ENCODE data around the gene SYT2. TPM values are rescaled to one million over a fixed set of nuclear protein-coding genes. Genes with fewer than 3 reads are reported as not detected.
"Not testable (repeated sequence)": the region's sequence is repeated elsewhere in the genome, so short reads cannot be mapped to it uniquely, and the experiment has no call there.

SYT2 gene
- total RNA-seq, 1 experiment from 2014 or later = not detected

DNA sequence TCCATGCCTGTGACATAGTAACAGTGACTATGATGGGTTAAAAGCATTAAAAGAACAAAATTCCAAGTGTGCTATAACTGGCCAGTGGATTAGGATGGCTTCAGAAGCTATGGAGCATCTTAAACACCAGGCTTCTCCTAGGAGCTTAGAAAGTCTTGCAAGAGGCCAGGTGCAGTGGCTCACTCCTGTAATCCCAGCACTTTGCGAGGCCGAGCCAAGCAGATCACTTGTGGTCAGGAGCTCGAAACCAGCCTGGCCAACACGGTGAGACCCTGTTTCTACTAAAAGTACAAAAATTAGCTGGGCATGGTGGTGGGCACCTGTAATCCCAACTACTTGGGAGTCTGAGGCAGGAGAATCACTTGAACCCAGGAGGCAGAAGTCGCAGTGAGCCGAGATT lies 12.8 kb upstream of the SYT2 start:
- H3K27ac ChIP-seq (ENCODE audit: low read depth, low read length); POLR2A ChIA-PET; intact Hi-C loops (cut with micrococcal nuclease); H3K9me2 ChIP-seq (ENCODE audit: insufficient read depth); CTCF ChIA-PET; RAD21 ChIA-PET (ENCODE audit: low non-redundant PET in 1 of 2, low total read pairs in 2 of 2, uncharacterized antibody in 2 of 2, unreplicated experiment in 2 of 2); H3K4me1 ChIP-seq (ENCODE audit: control insufficient read depth in 1 of 2, insufficient read depth in 2 of 2, low read length in 2 of 2); H2AFZ ChIP-seq (ENCODE audit: low read depth, low read length, poor library complexity, severe bottlenecking); H3K9ac ChIP-seq (ENCODE audit: low read length); H3K79me2 ChIP-seq (ENCODE audit: insufficient read depth, low read length); BruUV-seq (replicated peaks); ATAC-seq; H3K4me3 ChIP-seq (replicated peaks in 1 of 2; ENCODE audit: low read depth in 1 of 2, low read length in 2 of 2); H3K36me3 ChIP-seq (ENCODE audit: control insufficient read depth in 1 of 2, insufficient read depth in 2 of 2, low read length in 2 of 2); H3K4me2 ChIP-seq (ENCODE audit: low read length); DNase-seq (ENCODE audit: low read depth, low spot score); H3K9me3 ChIP-seq (ENCODE audit: control insufficient read depth in 1 of 2, insufficient read depth in 1 of 2, low read depth in 1 of 2, low read length in 2 of 2); H3K27me3 ChIP-seq (ENCODE audit: insufficient read depth, low read length); H4K20me1 ChIP-seq (ENCODE audit: insufficient read depth): not testable (repeated sequence)

DNA sequence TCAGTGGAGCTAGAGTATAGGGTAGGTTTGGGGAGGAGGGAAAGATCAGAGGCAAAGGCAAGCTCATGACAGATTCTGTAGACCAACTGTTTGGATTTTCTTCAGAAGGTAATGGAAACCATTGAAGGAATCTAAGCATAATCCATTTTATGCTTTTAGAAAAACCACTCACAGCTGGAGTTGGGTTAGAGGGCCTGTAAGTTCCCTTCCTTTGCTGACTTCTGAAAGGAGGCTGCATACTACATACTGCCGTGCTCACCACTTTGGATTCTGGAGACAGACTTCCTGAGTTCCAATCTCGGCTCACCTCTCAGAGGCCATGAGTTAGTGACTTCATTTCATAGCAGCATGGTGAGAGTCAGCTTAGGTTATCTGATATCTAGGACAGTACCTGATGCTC lies 6.4 kb upstream of the SYT2 start:
- BruUV-seq (replicated peaks) = no TSS peak
- intact Hi-C loops (cut with micrococcal nuclease) = loop anchor here (10.0 kb wide), 1 partner anchor 212 kb away; no protein-coding TSS in a partner anchor
- Histone ChIP-seq H3K9ac (ENCODE audit: low read length) (no peak overlapping the region), H2AFZ (ENCODE audit: low read depth, low read length, poor library complexity, severe bottlenecking) (no peak overlapping the region), H3K79me2 (ENCODE audit: insufficient read depth, low read length) (no peaks in the 10 kb centered on the region), H3K9me2 (ENCODE audit: insufficient read depth) (no peaks in the 10 kb centered on the region), H3K9me3 (ENCODE audit: control insufficient read depth in 1 of 2, insufficient read depth in 1 of 2, low read depth in 1 of 2, low read length in 2 of 2) (no peaks in the 10 kb centered on the region), H3K36me3 (ENCODE audit: control insufficient read depth in 1 of 2, insufficient read depth in 2 of 2, low read length in 2 of 2) (no peaks in the 10 kb centered on the region), H3K27ac (ENCODE audit: low read depth, low read length) (no peak overlapping the region), H4K20me1 (ENCODE audit: insufficient read depth) (no peaks in the 10 kb centered on the region), H3K27me3 (ENCODE audit: insufficient read depth, low read length) (peaks cover 9% of the 10 kb centered on the region; the same call in 1 of the 2 replicates), H3K4me2 (ENCODE audit: low read length) (no peak overlapping the region), H3K4me1 (ENCODE audit: control insufficient read depth in 1 of 2, insufficient read depth in 2 of 2, low read length in 2 of 2) (no peaks in the 10 kb centered on the region), H3K4me3 (replicated peaks in 1 of 2; ENCODE audit: low read depth in 1 of 2, low read length in 2 of 2) (no peak overlapping the region)
- DNase-seq (ENCODE audit: low read depth, low spot score) (no peak), ATAC-seq (no peak)
- ChIA-PET POLR2A (no interaction called here), CTCF (interaction anchor here (1.3 kb wide), 1 partner anchor 256 kb away, joined by 3 read pairs; no protein-coding TSS in a partner anchor), RAD21 (ENCODE audit: low non-redundant PET in 1 of 2, low total read pairs in 2 of 2, uncharacterized antibody in 2 of 2, unreplicated experiment in 2 of 2) (interaction anchor here in 1 of 2 experiments (0.6 kb wide), 1 partner anchor 25 kb away, joined by 3 read pairs; no protein-coding TSS in a partner anchor)
- no peak for TF ChIP-seq JUND (IDR thresholded peaks at IDR 0.05)
- TF ChIP-seq SIN3A (IDR thresholded peaks at IDR 0.05; ENCODE audit: low read depth) = no peak
- TF ChIP-seq, protein P1, sequence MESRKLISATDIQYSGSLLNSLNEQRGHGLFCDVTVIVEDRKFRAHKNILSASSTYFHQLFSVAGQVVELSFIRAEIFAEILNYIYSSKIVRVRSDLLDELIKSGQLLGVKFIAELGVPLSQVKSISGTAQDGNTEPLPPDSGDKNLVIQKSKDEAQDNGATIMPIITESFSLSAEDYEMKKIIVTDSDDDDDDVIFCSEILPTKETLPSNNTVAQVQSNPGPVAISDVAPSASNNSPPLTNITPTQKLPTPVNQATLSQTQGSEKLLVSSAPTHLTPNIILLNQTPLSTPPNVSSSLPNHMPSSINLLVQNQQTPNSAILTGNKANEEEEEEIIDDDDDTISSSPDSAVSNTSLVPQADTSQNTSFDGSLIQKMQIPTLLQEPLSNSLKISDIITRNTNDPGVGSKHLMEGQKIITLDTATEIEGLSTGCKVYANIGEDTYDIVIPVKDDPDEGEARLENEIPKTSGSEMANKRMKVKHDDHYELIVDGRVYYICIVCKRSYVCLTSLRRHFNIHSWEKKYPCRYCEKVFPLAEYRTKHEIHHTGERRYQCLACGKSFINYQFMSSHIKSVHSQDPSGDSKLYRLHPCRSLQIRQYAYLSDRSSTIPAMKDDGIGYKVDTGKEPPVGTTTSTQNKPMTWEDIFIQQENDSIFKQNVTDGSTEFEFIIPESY (IDR thresholded peaks at IDR 0.05; ENCODE audit: extremely low read depth, insufficient replicate concordance, low read length) = no peak
- no peak for TF ChIP-seq ELF1 (IDR thresholded peaks at IDR 0.05; ENCODE audit: borderline replicate concordance, low read depth)

DNA sequence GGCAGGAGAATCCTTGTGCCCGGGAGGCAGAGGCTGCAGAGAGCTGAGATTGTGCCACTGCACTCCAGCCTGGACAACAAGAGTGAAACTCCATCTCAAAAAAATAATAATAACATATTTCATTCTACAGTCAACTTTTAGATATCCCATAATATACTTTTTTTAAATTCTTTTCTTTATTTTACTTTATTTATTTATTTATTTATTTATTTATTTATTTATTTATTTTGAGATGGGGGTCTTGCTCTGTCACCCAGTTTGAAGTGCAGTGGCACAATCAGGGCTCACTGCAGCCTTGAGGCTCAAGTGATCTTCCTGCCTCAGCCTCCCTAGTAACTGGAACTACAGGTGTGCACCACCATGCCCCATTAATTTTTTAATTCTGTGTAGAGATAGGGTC lies 3.9 kb upstream of the SYT2 start:
- H3K36me3 ChIP-seq (ENCODE audit: control insufficient read depth in 1 of 2, insufficient read depth in 2 of 2, low read length in 2 of 2); POLR2A ChIA-PET; H3K9ac ChIP-seq (ENCODE audit: low read length); H3K4me2 ChIP-seq (ENCODE audit: low read length); H3K4me3 ChIP-seq (replicated peaks in 1 of 2; ENCODE audit: low read depth in 1 of 2, low read length in 2 of 2); BruUV-seq (replicated peaks); H3K4me1 ChIP-seq (ENCODE audit: control insufficient read depth in 1 of 2, insufficient read depth in 2 of 2, low read length in 2 of 2); RAD21 ChIA-PET (ENCODE audit: low non-redundant PET in 1 of 2, low total read pairs in 2 of 2, uncharacterized antibody in 2 of 2, unreplicated experiment in 2 of 2); H3K9me2 ChIP-seq (ENCODE audit: insufficient read depth); H3K9me3 ChIP-seq (ENCODE audit: control insufficient read depth in 1 of 2, insufficient read depth in 1 of 2, low read depth in 1 of 2, low read length in 2 of 2); H4K20me1 ChIP-seq (ENCODE audit: insufficient read depth); H2AFZ ChIP-seq (ENCODE audit: low read depth, low read length, poor library complexity, severe bottlenecking); H3K79me2 ChIP-seq (ENCODE audit: insufficient read depth, low read length); H3K27ac ChIP-seq (ENCODE audit: low read depth, low read length); ATAC-seq; DNase-seq (ENCODE audit: low read depth, low spot score): not testable (repeated sequence)
- intact Hi-C loops (cut with micrococcal nuclease) = loop anchor here (10.0 kb wide), 1 partner anchor 209 kb away; no protein-coding TSS in a partner anchor
- CTCF ChIA-PET = interaction anchor here (0.7 kb wide), 1 partner anchor 555 kb away, joined by 3 read pairs; no protein-coding TSS in a partner anchor
- H3K27me3 ChIP-seq (ENCODE audit: insufficient read depth, low read length) = peaks cover 21% of the 10 kb centered on the region
